Measurements from ENCODE around the gene PSMD6.

DNA sequence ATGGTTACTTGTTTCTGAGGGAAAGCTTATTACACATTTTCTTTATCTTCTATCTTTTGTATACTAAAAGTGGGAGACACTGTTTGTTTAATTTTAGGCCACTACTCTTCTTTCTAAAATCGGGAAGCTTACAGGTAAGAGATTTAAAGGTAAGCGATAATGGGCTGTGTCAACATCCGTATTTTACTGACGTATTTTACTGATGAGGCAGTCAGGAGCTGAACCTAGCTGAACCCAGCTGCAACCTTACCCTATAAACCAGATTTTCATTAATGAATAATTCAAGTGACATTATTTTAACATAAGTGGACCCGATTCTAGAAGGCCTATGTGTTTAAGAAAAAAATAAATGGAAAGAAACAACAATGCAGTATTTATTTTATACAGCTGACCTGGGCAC, 13.1 kb downstream of the PSMD6 start:
- TF ChIP-seq CTCF (IDR thresholded peaks at IDR 0.05; ENCODE audit: insufficient read depth, low read length) (no peak), POLR2AphosphoS5 (IDR thresholded peaks at IDR 0.05; ENCODE audit: low read depth) (no peak), SPI1 (IDR thresholded peaks at IDR 0.05; ENCODE audit: borderline replicate concordance, low read depth) (no peak)
